Kidney (tissue), 14 donors: ENCODE data around the gene SLC31A1. TPM values are rescaled to one million over a fixed set of nuclear protein-coding genes. Genes with fewer than 3 reads are reported as not detected.
"Not testable (repeated sequence)": the region's sequence is repeated elsewhere in the genome, so short reads cannot be mapped to it uniquely, and the experiment has no call there.

Experiments used
- DNase-seq, 5 donors: peaks; one replicate each; pipeline ENCODE4 v3.0.0-alpha.2; 2013 to 2020
- FAIRE-seq: peaks from 2 replicates; lab custom pipeline; 2012; peaks lifted over from hg19 to GRCh38; lab: Jason Lieb, UNC
- H3K27ac ChIP-seq, 2 donors: one replicate each; pipeline ENCODE4 v1.7.0; 2013; ENCODE audit warnings: low read depth in 2 of 2, low read length in 2 of 2, inconsistent platforms in 1 of 2
- H3K27me3 ChIP-seq: one replicate; pipeline ENCODE4 v1.7.1; 2013; ENCODE audit warnings: low read length, inconsistent platforms; ENCODE audit not compliant: control insufficient read depth, insufficient read depth
- H3K36me3 ChIP-seq, 3 donors: one replicate each; pipeline versions ENCODE4 v1.7.0 to v1.7.1; 2013; ENCODE audit warnings: low read length in 3 of 3, control low read depth in 1 of 3, inconsistent platforms in 1 of 3; ENCODE audit not compliant: insufficient read depth in 3 of 3, control insufficient read depth in 2 of 3
- H3K4me1 ChIP-seq, 3 donors: one replicate each; pipeline versions ENCODE4 v1.7.0 to v1.7.1; 2013; ENCODE audit warnings: low read length in 3 of 3, inconsistent platforms in 1 of 3, low read depth in 1 of 3; ENCODE audit not compliant: control insufficient read depth in 2 of 3, insufficient read depth in 2 of 3
- H3K4me3 ChIP-seq, 3 donors: one replicate each; pipeline versions ENCODE4 v1.7.0 to v1.8.1; 2013; ENCODE audit warnings: low read length in 3 of 3, control low read depth in 1 of 3, inconsistent platforms in 1 of 3
- H3K9ac ChIP-seq, 3 donors: one replicate each; pipeline versions ENCODE4 v1.7.0 to v1.7.1; 2013; ENCODE audit warnings: low read length in 3 of 3, control low read depth in 1 of 3, inconsistent platforms in 1 of 3
- H3K9me3 ChIP-seq, 3 donors: one replicate each; pipeline versions ENCODE4 v1.7.0 to v1.7.1; 2013; ENCODE audit warnings: low read length in 3 of 3, control low read depth in 1 of 3, inconsistent platforms in 1 of 3; ENCODE audit not compliant: control insufficient read depth in 2 of 3, insufficient read depth in 1 of 3
- CTCF ChIP-seq: IDR thresholded peaks from 3 replicates; pipeline ENCODE4 v1.5.1; 2012; ENCODE audit warnings: mild to moderate bottlenecking, moderate library complexity, borderline replicate concordance; ENCODE audit not compliant: insufficient read depth; ENCODE audit errors: extremely low read depth
- intact Hi-C: fragments of 100-400 bp; cut with DNase I; formaldehyde crosslinking; loops from one replicate; pipeline ENCODE4 v1.11.1; 2022
- polyA plus RNA-seq: library from polyadenylated mRNA; stranded (reverse); fragments of 350-450 nt; fragmentation: Illumina TruSeq; extraction: RNeasy Lipid Tissue Mini Kit (QIAGEN cat#74804); gene quantifications from one replicate; pipeline ENCODE4 v1.2.3, GENCODE V29; 2014; ENCODE audit warnings: low read depth, low replicate concordance; ENCODE audit not compliant: insufficient read depth
- total RNA-seq: library from RNA; stranded (reverse); fragmentation: NEBNext Ultra II Directional; extraction: Animal tissue kit (Norgen Biotek cat#: 25700); gene quantifications from one replicate; pipeline ENCODE4 v1.2.1, GENCODE V29; 2021
- donor health status: control.
- donor health status: control.
- donor health status: control.
- donor health status: control.
- donor health status: control.
- donor health status: DM: yes; HTN: yes; CAD: no.
- donor health status: Normal renal cell carcinoma (clear cell type).

SLC31A1 gene
- total and polyA plus RNA-seq, 2 donors from 2014 or later: 19.5 to 20.1 TPM

- no peak for FAIRE-seq
- Histone ChIP-seq H3K36me3 (no peaks in the 10 kb centered on the region), H3K27ac (no peak overlapping the region), H3K9ac (no peak overlapping the region), H3K9me3 (no peaks in the 10 kb centered on the region), H3K4me1 (peaks cover 0 to 2% (median 0%) of the 10 kb centered on the region in 3 donors), H3K27me3 (no peaks in the 10 kb centered on the region), H3K4me3 (no peak overlapping the region)
- intact Hi-C loops: no loop called here
- no peak for TF ChIP-seq CTCF
- no peak for DNase-seq
Measured at GRCh38 chr9:113231701-113232100, 10.4 kb downstream of the SLC31A1 start.

- FAIRE-seq, H3K4me1 ChIP-seq, H3K27me3 ChIP-seq, H3K27ac ChIP-seq, DNase-seq, H3K9me3 ChIP-seq, H3K36me3 ChIP-seq, H3K9ac ChIP-seq, H3K4me3 ChIP-seq, intact Hi-C loops: not testable (repeated sequence)
Measured at GRCh38 chr9:113235701-113236255, 14.4 kb downstream of the SLC31A1 start.

- H3K27me3 ChIP-seq: no peaks in the 10 kb centered on the region
- H3K36me3 ChIP-seq: no peaks in the 10 kb centered on the region
- FAIRE-seq (no peak), DNase-seq (no peak)
- no peak overlapping the region for H3K27ac ChIP-seq
- no peaks in the 10 kb centered on the region for H3K9me3 ChIP-seq
- no peak overlapping the region for H3K9ac ChIP-seq
- no peak for TF ChIP-seq CTCF
- H3K4me1 ChIP-seq: no peaks in the 10 kb centered on the region
- intact Hi-C loops: no loop called here
- H3K4me3 ChIP-seq: no peak overlapping the region
Measured at GRCh38 chr9:113237026-113237425, 15.7 kb downstream of the SLC31A1 start.

GRCh38 chr9:113238202-113238858, 17.0 kb downstream of the SLC31A1 start:
- FAIRE-seq: no peak
- intact Hi-C loops: no loop called here

More at GRCh38 chr9:113238202-113238858, 17.0 kb downstream of the SLC31A1 start:
- Histone ChIP-seq H3K4me1 (no peaks in the 10 kb centered on the region), H3K9ac (no peak overlapping the region), H3K27ac (no peak overlapping the region), H3K9me3 (no peaks in the 10 kb centered on the region), H3K36me3 (no peaks in the 10 kb centered on the region), H3K27me3 (no peaks in the 10 kb centered on the region), H3K4me3 (no peak overlapping the region)
- DNase-seq: no peak
- TF ChIP-seq CTCF: no peak
